Measurements from ENCODE around the gene ZNF275.
"Not testable (repeated sequence)": the region's sequence is repeated elsewhere in the genome, so short reads cannot be mapped to it uniquely, and the experiment has no call there.

Gene ZNF275, protein sequence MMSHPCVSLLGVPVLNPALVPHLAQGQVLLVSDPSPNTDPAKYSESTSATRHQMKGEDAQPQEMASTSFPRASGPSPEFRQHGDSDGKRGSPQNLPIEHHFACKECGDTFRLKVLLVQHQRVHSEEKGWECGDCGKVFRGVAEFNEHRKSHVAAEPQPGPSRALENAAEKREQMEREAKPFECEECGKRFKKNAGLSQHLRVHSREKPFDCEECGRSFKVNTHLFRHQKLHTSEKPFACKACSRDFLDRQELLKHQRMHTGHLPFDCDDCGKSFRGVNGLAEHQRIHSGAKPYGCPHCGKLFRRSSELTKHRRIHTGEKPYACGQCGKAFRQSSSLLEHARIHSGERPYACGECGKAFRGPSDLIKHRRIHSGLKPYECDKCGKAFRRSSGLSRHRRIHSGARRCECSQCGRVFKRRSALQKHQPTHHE

DNA sequence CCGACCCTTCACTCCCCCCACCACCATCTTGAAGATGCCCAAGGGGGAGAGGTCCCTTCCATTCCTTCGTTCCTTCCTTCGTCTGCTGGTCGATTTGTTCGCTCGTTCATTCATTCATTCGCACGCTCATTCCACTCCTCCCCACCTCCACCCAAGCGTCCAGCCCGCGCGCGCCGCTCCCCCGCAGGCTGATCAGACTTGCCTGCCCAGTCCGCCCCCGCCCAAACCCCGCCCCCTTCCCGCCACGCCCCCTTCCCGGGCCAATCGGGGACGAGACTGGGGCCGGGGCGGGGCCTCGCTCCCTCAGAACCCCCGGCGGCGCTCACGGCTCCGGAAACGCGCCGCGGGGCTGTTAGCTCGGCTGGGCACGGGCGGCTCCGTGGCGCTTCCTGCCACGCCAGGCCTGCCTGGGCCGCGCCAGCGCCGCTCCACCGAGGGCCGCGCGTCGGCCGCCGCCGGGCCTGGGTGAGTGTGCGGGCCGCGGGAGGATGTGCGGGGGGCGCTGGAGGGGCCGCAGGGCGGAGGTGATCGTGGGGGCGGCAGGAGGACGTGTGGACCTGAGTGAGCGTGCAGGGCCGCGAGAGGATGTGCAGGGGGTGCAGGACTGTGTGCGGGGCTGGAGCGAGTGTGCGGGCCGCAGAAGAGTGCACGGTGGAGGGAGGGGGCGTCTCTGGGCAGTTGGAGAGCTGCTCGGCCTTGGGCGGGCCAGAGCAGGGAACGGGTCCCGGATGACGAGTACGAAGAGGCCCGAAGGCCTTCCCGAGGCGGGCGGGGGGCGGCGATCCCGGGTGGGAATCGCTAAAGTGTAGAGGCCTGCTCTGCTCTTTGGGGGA lies at the start of gene ZNF275:
Gene ZNF275 (plus strand): TSS at position 333 of the 833 bp plus-strand sequence. CDS start 2,527 bp downstream, outside the sequence.
- DNase-seq = peak; percentile 37

DNA sequence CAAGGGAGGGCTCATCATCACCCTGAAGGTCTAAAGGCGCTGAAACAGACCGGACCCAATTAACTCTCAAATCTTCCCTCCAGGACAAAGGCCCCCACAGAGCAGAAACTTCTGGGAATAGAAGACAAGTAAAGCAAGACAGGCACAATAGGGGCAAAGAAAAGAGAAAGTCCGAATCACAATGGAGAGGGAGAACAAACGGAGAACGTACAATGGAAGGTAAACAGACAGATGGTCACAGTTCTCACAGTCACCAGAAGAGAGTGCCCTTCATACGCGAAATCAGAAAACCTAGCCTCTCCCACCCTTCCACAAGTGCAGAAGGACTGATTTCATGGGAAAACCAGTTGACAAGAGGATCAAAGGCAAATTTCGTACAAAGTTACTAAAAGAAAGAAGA lies 48.3 kb upstream of the ZNF275 start:
- not testable (repeated sequence) for DNase-seq

DNA sequence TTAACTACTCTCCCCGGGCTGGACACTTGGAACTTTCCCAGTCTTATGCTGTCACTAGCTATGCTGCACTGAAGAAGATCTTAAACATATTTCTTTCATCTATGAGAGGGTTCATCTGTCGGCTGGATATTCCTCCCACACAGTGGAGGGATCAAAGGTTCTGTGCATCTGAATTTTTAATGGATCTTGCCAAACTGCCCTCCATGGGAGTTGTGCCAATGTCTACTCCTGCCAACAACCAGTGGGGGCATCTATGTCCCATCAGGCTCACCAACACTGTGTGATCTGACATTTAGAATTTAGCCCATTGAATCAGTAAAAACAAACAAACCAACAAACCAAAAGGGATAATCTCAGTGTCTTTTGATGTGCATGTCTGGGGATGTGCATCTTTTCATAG lies 45.1 kb upstream of the ZNF275 start:
- DNase-seq = not testable (repeated sequence)

DNA sequence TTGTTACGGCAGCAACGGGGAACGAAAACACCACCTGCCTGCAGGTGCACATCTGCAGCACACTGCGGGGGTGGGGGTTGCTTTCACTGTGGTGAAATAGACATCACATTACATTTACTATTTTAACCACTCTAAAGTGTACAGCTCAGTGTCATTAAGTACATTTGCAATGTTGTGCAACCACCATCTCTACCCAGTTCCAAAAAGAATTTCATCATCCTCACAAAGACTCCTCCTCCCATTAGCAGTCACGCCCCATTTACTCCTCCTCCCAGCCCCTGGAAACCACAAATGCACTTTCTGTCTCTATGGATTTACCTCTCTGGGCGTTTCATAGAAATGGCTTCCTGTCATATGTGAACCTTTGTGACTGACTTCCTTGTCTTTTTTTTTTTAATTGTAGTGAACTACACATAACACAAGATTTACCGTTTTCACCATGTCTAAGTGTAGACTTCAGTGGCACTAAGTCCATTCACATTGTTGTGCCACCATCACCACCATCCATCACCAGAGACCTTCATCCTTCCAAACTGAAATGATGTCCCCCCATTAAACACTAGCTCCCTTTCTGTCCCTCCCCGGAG lies 40.4 kb upstream of the ZNF275 start:
- DNase-seq = not testable (repeated sequence)

DNA sequence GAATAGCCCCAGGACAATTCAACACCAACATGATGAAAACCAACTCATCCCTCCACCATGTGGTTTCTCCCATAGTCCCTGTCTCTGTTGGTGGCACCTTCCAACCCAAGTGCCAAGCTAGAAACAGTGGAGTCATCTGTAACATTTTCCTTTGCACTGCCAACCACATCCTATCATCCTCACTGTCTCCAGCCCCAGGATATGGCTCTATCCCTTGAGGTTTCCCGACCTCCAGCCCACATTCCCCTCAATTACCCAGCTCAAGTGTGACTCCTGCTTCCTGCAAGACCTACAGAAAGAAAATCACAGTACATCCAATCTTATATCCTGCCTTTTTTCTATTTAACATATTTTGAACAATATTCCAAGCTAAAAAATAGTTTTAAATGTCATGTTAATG lies 36.6 kb upstream of the ZNF275 start:
- no peak for DNase-seq

DNA sequence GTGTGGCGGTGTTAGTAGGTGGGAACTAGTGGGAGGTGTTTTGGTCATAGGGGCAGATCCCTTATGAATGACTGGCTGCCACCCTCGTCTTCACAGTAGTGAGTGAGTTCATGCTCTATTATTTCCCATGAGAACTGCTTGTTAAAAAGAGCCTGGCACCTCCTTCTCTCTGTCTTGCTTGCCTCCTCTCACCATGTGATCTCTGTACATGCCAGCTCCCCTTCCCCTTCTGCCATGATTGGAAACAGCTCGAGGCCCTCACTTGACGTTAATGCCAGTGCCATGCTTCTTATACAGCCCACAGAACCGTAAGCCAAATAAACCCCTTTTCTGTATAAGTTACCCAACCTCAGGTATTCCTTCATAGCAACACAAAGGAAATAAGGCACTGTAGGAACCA lies 34.1 kb upstream of the ZNF275 start:
- no peak for DNase-seq

DNA sequence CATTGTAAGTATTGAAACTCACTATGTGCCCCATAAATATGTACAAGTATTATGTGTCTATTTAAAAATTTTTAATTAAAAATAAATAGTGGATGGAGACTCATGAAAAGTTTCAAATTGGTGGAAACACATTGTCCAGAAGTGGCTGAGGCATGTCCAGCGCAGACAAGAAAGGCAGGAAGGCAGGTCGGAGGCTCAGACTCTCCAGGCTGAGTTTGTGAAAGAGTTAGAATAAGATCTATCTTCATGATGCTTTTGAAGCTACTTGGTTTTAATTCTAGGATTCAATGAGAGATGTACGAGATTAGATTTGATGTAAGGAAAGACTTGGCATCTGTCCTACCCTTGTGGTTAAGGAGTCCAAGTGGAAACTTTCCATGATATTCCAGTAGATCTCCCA lies 32.2 kb upstream of the ZNF275 start:
- no peak for DNase-seq

- DNase-seq = no peak
Observed at GRCh38 chrX:153302796-153303195, 31.2 kb upstream of the ZNF275 start.

GRCh38 chrX:153303276-153304262 lies 30.4 kb upstream of the ZNF275 start:
- no peak for DNase-seq

DNA sequence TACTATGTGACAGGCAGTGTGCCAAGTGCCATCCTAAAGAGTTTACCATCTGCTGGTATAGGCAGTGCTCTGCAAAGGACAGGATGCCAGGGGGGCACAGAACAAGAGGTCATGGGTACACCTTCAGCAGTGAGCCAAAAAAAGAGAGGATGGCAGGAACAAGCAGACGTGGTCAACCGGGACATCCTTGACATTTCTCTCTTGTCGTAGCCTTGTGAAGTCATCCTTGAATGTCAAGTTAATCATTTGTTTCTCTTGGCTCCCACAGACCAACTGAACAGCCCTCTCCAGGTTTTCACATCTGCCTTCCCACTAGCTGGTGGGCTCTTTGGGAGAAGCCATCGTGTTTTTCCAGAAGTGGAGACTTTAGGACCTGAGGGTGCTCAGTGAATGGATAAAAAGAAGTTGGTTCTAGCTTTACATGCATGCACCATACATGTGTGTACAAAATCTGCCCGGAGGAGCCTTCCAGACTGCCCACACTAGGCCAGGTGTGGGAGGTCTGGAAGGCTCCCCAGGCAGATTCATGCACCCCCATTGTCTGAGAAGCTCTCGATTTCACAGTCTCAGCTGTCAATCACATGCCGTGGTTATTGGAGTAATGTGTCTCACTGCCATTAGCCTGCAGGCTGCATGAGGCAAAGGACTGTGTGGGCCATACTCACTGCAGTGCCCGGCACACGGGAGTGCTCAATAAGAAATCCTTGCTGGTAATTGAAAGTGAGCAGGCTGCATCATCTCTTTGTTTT lies 28.8 kb upstream of the ZNF275 start:
- no peak for DNase-seq

DNA sequence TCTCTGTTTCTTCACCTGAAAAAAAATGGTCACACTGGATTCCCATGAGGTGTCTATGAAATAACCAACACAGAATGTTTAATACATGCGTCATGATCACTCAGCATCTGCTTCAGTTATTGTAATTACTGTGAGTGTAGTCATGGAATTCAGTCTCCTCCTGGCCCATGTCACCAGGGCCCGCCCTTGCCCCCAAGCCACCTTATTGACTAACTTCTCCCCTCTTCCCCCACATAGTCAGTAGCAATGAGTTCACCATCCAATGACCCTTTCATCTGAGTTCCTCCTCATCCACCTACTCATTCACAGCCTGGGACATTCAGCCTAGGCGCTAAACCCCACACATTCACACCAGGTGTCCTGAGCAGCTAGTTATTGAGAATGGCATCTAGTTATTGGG lies 28.0 kb upstream of the ZNF275 start:
- DNase-seq = no peak

- no peak for DNase-seq
Observed at GRCh38 chrX:153306527-153307115, 27.3 kb upstream of the ZNF275 start.

DNA sequence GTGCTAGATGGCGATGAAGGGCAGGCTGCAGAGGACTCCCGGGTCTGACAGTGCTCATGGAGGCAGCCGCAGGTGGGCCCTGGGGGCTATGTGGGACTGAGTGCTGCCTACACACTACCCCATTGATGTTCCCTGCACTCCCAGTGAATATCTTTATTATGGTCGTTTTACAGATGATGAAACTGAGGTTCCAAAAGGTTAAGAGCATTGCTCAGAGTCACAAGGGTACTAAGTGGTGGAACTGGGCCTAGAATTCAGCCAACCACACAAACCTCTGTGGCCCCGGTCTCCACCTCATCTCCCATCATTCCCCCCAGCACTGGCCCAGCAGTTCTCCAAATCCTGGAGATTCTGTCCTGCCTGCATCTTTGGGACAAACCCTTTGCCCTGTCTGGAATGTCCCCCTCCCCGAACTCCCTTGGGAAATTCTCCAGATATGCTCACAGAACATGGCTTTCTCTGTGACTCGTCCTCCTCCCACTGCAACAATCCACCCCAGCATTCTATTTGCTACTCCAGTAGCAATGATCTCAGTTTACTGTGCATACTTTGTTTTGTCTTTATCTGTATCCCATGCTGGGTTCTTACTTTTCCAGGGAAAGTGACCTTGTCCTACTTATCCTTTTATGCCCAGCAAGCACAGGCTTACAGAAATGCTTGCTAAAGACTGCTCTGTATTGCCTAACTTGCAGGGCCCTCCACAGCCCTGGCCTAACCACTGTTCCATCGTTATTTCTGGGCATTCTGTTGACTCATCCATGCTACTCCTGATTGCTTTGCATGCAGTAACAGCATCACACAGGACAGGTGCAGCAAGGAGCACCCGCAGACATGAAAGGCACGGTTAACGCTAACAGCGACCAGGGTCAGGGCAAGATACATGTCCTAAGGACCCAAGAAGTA lies 26.4 kb upstream of the ZNF275 start:
- DNase-seq = no peak

- DNase-seq = no peak
Observed at GRCh38 chrX:153310901-153311300, 23.1 kb upstream of the ZNF275 start.

DNA sequence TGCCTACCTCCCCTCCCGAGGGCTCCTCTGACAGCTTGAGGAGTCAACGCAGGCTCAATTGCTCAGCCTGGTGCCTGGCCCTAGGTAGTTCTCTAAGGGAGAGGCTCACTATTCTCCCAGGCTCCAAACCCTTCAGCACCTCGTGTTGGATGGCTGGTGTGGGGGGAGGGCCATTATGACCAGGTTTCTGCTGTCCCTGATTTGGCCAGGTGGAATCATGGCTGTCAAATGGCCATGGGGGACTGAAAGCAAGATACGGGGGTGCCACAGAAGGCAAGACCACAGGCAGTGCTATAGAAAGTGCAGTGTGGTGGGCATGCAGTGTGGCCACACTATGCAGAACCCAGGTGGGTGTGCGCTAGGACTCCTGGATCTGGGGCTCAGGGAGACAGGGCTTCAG lies 21.9 kb upstream of the ZNF275 start:
- no peak for DNase-seq

- DNase-seq = no peak
Observed at GRCh38 chrX:153312842-153313241, 21.1 kb upstream of the ZNF275 start.

GRCh38 chrX:153317306-153317705 lies 16.6 kb upstream of the ZNF275 start:
- DNase-seq = no peak

DNA sequence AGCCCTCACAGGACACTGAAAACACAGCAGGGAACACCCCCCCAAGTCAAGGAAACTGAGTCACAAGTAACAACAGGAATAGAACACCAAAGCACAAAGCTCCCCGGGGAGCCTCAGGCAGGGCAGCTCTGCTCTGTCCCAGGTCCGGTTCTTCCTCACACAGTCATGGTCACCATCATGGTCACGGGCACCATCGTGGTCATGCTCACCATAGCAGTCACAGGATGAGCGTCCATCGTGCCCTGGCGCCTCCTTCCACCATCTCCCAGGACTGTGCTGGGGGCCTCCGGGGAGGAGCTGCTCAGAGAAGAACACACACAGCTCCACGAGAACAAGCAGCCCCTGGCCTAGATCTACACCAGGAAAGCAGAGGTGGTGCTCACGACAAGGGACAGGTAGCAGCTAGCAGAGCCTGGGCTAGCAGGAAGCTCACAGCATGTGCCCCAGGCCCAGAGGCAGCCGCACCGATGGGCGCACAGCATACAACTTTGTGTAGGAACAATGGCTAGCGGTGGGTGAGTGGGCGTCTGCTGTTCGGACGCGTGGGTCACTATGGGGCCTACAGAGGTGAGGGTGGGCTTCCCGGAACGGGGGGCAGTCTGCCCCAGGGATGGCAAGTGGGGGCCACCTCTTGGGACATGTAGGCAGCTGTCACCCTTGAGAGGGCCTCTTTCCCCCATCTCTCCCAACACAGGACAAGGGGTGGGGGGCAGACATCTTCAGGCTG lies 15.8 kb upstream of the ZNF275 start:
- no peak for DNase-seq

GRCh38 chrX:153318811-153319210 lies 15.1 kb upstream of the ZNF275 start:
- DNase-seq = no peak

Measured in NCI-H526 treated with DMSO at 0.1 percent for 48 hours (cell line).